Bronchus fibroblast of lung (primary cell): Measurements from ENCODE around the gene COCH. TPM values are rescaled to one million over a fixed set of nuclear protein-coding genes. Genes with fewer than 3 reads are reported as not detected.

Experiments used
- total RNA-seq: library from RNA; depleted of rRNA; stranded (reverse); fragments of >200 nt; gene quantifications from 2 replicates; pipeline ENCODE4 v1.2.3, GENCODE V29; 2015

Gene COCH
- total RNA-seq, result 0.45 and 0.84 TPM in 2 replicates

GRCh38 chr14:30874120-30874998, at the start of gene COCH:
COCH (plus strand) TSS chr14:30874559; CDS start chr14:30874939, 380 bp downstream.

Other genes with a start within 250 kb of the COCH start
- gene AP4S1, start 151.1 kb downstream of the COCH start, total RNA-seq, result 5.8 and 15.1 TPM in 2 replicates
- gene STRN3, start 151.8 kb downstream of the COCH start, total RNA-seq, result 16.2 and 22.7 TPM in 2 replicates